Lower leg skin (tissue), 3 donors: ENCODE measurements around the gene PI16.

Experiments
- CTCF ChIP-seq, 3 donors: fragments of 450-650 bp; IDR thresholded peaks; one replicate each; pipeline ENCODE4 v1.5.1; 2016; ENCODE audit warnings: antibody characterized with exemption in 3 of 3, mild to moderate bottlenecking in 3 of 3, moderate library complexity in 2 of 3
- POLR2A ChIP-seq, 2 donors: fragments of 450-650 bp; IDR thresholded peaks; one replicate each; pipeline ENCODE4 v1.6.1; 2016 to 2017; ENCODE audit warnings: antibody characterized with exemption in 2 of 2, mild to moderate bottlenecking in 1 of 2, moderate library complexity in 1 of 2

GRCh38 chr6:36930483-36930882 is 24.1 kb upstream of the PI16 start:
- TF ChIP-seq CTCF (IDR thresholded peaks at IDR 0.05) (no peak), POLR2A (IDR thresholded peaks at IDR 0.05) (no peak)
